Measurements from ENCODE around the gene FHL2.

The FHL2 gene

GRCh38 chr2:105337122-105338019 is 61.5 kb downstream of the FHL2 start, which contains the start of gene C2orf49:
C2orf49 (plus strand) TSS chr2:105337540; CDS start chr2:105337588, 48 bp downstream.
- Histone ChIP-seq H3K9me3 (ENCODE audit: insufficient read depth, low read length) (no peaks in the 10 kb centered on the region), H3K27me3 (ENCODE audit: insufficient read depth, insufficient read length) (no peaks in the 10 kb centered on the region), H3K36me3 (ENCODE audit: insufficient read depth, insufficient read length, low read length) (peaks cover 59% of the 10 kb centered on the region), H3K4me1 (ENCODE audit: insufficient read depth, insufficient read length) (no peaks in the 10 kb centered on the region), H3K4me3 (ENCODE audit: insufficient read length, low read depth) (peak within 1 kb of the TSS; percentile 91), H3K9ac (ENCODE audit: insufficient read length, low read depth) (peak within 1 kb of the TSS; percentile 87)
- DNase-seq (ENCODE audit: low read depth, low spot score), result peak; percentile 77
- TF ChIP-seq SUZ12 (IDR thresholded peaks at IDR 0.05; ENCODE audit: extremely low read depth, insufficient read depth, insufficient read length) (no peak), YY1 (IDR thresholded peaks at IDR 0.05; ENCODE audit: insufficient read depth, insufficient read length) (no peak), ZNF274 (IDR thresholded peaks at IDR 0.05; ENCODE audit: low read depth, low read length) (no peak)

- peak overlapping the region; percentile 87 for H3K9ac ChIP-seq (ENCODE audit: insufficient read length, low read depth)
- TF ChIP-seq YY1 (IDR thresholded peaks at IDR 0.05; ENCODE audit: insufficient read depth, insufficient read length), result no peak
- TF ChIP-seq ZNF274 (IDR thresholded peaks at IDR 0.05; ENCODE audit: low read depth, low read length), result no peak
- TF ChIP-seq SUZ12 (IDR thresholded peaks at IDR 0.05; ENCODE audit: extremely low read depth, insufficient read depth, insufficient read length), result no peak
Observed at GRCh38 chr2:105336786-105337121, 62.1 kb downstream of the FHL2 start.

GRCh38 chr2:105335469-105335868 is 63.4 kb downstream of the FHL2 start:
- Histone ChIP-seq H3K4me3 (ENCODE audit: insufficient read length, low read depth) (no peak overlapping the region), H3K9ac (ENCODE audit: insufficient read length, low read depth) (no peak overlapping the region), H3K36me3 (ENCODE audit: insufficient read depth, insufficient read length, low read length) (peaks cover 40% of the 10 kb centered on the region), H3K27me3 (ENCODE audit: insufficient read depth, insufficient read length) (no peaks in the 10 kb centered on the region), H3K4me1 (ENCODE audit: insufficient read depth, insufficient read length) (peaks cover 3% of the 10 kb centered on the region), H3K9me3 (ENCODE audit: insufficient read depth, low read length) (no peaks in the 10 kb centered on the region)
- TF ChIP-seq SUZ12 (IDR thresholded peaks at IDR 0.05; ENCODE audit: extremely low read depth, insufficient read depth, insufficient read length) (no peak), YY1 (IDR thresholded peaks at IDR 0.05; ENCODE audit: insufficient read depth, insufficient read length) (no peak), ZNF274 (IDR thresholded peaks at IDR 0.05; ENCODE audit: low read depth, low read length) (no peak)
- DNase-seq (ENCODE audit: low read depth, low spot score), result no peak

More at GRCh38 chr2:105336786-105337121, 62.1 kb downstream of the FHL2 start:
- no peaks in the 10 kb centered on the region for H3K27me3 ChIP-seq (ENCODE audit: insufficient read depth, insufficient read length)
- DNase-seq (ENCODE audit: low read depth, low spot score), result no peak
- peaks cover 53% of the 10 kb centered on the region for H3K36me3 ChIP-seq (ENCODE audit: insufficient read depth, insufficient read length, low read length)
- H3K4me1 ChIP-seq (ENCODE audit: insufficient read depth, insufficient read length), result no peaks in the 10 kb centered on the region
- peak overlapping the region; percentile 91 for H3K4me3 ChIP-seq (ENCODE audit: insufficient read length, low read depth)
- H3K9me3 ChIP-seq (ENCODE audit: insufficient read depth, low read length), result no peaks in the 10 kb centered on the region

- Histone ChIP-seq H3K9ac (ENCODE audit: insufficient read length, low read depth) (no peak overlapping the region), H3K4me3 (ENCODE audit: insufficient read length, low read depth) (no peak overlapping the region), H3K27me3 (ENCODE audit: insufficient read depth, insufficient read length) (no peaks in the 10 kb centered on the region), H3K36me3 (ENCODE audit: insufficient read depth, insufficient read length, low read length) (peaks cover 28% of the 10 kb centered on the region), H3K4me1 (ENCODE audit: insufficient read depth, insufficient read length) (peaks cover 3% of the 10 kb centered on the region), H3K9me3 (ENCODE audit: insufficient read depth, low read length) (no peaks in the 10 kb centered on the region)
- DNase-seq (ENCODE audit: low read depth, low spot score), result no peak
- TF ChIP-seq YY1 (IDR thresholded peaks at IDR 0.05; ENCODE audit: insufficient read depth, insufficient read length) (no peak), ZNF274 (IDR thresholded peaks at IDR 0.05; ENCODE audit: low read depth, low read length) (no peak), SUZ12 (IDR thresholded peaks at IDR 0.05; ENCODE audit: extremely low read depth, insufficient read depth, insufficient read length) (no peak)
Observed at GRCh38 chr2:105334211-105334610, 64.6 kb downstream of the FHL2 start.

GRCh38 chr2:105330681-105331375 is 68.0 kb downstream of the FHL2 start:
- DNase-seq (ENCODE audit: low read depth, low spot score), result no peak
- H3K9ac ChIP-seq (ENCODE audit: insufficient read length, low read depth), result no peak overlapping the region
- H3K4me3 ChIP-seq (ENCODE audit: insufficient read length, low read depth), result no peak overlapping the region

GRCh38 chr2:105329561-105330495 is 69.0 kb downstream of the FHL2 start, which contains the start of gene TGFBRAP1:
TGFBRAP1 (minus strand) TSS chr2:105329735; CDS start chr2:105308301, 21,434 bp downstream.
- Histone ChIP-seq H3K9me3 (ENCODE audit: insufficient read depth, low read length) (no peaks in the 10 kb centered on the region), H3K9ac (ENCODE audit: insufficient read length, low read depth) (peak within 1 kb of the TSS; percentile 86), H3K36me3 (ENCODE audit: insufficient read depth, insufficient read length, low read length) (peaks cover 18% of the 10 kb centered on the region), H3K4me3 (ENCODE audit: insufficient read length, low read depth) (peak within 1 kb of the TSS; percentile 62), H3K4me1 (ENCODE audit: insufficient read depth, insufficient read length) (peaks cover 10% of the 10 kb centered on the region), H3K27me3 (ENCODE audit: insufficient read depth, insufficient read length) (no peaks in the 10 kb centered on the region)
- TF ChIP-seq SUZ12 (IDR thresholded peaks at IDR 0.05; ENCODE audit: extremely low read depth, insufficient read depth, insufficient read length) (no peak), YY1 (IDR thresholded peaks at IDR 0.05; ENCODE audit: insufficient read depth, insufficient read length) (no peak), ZNF274 (IDR thresholded peaks at IDR 0.05; ENCODE audit: low read depth, low read length) (no peak)
- no peak for DNase-seq (ENCODE audit: low read depth, low spot score)

More at GRCh38 chr2:105330681-105331375, 68.0 kb downstream of the FHL2 start:
- H3K9me3 ChIP-seq (ENCODE audit: insufficient read depth, low read length), result no peaks in the 10 kb centered on the region
- no peaks in the 10 kb centered on the region for H3K27me3 ChIP-seq (ENCODE audit: insufficient read depth, insufficient read length)
- H3K36me3 ChIP-seq (ENCODE audit: insufficient read depth, insufficient read length, low read length), result peaks cover 27% of the 10 kb centered on the region
- H3K4me1 ChIP-seq (ENCODE audit: insufficient read depth, insufficient read length), result peaks cover 3% of the 10 kb centered on the region
- TF ChIP-seq ZNF274 (IDR thresholded peaks at IDR 0.05; ENCODE audit: low read depth, low read length) (no peak), YY1 (IDR thresholded peaks at IDR 0.05; ENCODE audit: insufficient read depth, insufficient read length) (no peak)

Measured in NT2/D1 (cell line).